HG03108 (cell line): ENCODE measurements around the gene RBP4.

Experiments used
- ATAC-seq: cut with Tn5 transposase; IDR thresholded peaks from one replicate; pipeline ENCODE4 v1.9.1; 2021; ENCODE audit warnings: moderate library complexity; ENCODE audit not compliant: unreplicated experiment

The RBP4 gene

DNA sequence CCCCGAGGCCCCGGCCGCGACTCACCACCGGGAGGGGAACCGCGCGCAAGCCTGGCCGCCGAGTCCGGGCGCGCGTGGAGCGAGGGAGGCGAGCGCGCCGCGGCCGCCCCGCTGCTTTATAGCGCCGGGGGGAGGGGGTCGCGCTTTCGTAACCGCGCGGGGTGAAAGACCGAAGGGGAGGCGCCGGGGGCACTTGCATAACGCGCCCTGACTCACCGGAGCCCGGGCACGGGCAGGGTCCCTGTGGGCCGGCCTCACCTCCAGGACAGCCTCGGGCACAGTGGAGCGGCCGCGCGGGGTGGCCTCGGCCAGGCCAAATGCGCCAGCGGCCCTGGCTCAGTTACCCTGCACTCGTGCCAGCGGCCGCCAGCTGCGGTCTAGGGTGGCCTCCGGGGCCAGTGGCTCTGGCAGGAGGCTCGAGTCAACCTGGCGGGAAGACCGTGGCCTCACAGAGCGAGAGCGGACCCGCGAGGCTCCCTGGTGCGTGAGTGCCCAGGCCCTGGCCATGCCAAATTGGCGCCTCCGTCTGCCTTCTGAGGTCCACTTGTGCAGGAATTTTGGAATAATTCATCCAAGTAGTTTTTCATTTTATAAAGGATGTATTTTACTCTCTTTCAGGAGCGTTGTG, at the start of gene RBP4:
Gene RBP4, minus strand, starts transcription at position 90 of the 628 bp plus-strand sequence. CDS start 207 bp downstream, outside the sequence.
- no peak for ATAC-seq

DNA sequence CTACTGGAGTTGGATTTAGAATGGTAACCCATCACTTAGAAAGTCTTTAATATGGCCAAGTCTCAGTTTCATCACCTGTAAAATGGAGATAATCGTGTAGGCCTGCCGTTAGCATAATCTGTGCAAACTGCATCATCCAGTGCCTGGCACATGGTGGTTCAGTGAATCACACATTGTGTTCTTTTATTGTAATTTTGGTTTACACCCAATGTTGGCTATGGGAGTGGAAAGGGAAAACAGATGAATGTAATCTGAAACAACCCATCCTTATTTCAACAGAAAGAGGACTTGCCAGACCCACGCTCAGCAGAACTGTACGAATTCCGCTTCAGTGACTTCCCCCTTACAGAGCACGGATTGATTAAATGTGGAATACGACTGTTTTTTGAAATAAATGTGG, 38.8 kb upstream of the RBP4 start:
- no peak for ATAC-seq

GRCh38 chr10:93630625-93631557, 29.9 kb upstream of the RBP4 start:
- no peak for ATAC-seq

DNA sequence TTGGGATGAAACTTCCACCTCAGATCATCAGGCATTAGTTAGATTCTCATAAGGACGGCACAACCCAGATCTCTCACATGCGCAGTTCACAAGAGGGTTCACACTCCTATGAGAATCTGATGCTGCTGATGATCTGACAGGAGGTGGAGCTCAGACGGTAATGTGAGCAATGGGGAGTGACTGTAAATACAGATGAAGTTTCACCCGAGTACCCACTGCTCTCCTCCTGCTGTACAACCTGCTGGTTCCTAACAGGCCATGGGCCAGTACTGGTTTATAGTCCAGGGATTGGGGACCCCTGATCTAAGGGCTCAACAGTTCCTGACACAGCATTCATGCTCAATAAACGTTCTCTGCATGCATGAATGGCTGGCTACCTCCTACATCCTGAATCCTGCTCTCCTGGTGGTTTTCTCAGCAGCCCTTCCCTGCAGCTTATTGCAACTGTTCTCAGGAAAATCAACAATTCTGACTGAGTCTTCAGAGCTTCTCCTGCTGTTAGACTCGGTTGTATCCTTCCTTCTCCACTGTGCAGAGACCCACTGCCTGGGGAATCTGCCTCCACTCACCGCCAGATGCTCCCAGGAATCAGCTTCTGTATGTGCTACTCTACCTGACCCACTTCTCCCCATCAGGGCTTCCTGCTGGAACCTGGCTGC, 28.7 kb upstream of the RBP4 start:
- no peak for ATAC-seq

- no peak for ATAC-seq
These were observed 27.8 kb upstream of the RBP4 start for GRCh38 chr10:93628858-93629257.

GRCh38 chr10:93622942-93623341, 21.9 kb upstream of the RBP4 start:
- ATAC-seq = no peak

DNA sequence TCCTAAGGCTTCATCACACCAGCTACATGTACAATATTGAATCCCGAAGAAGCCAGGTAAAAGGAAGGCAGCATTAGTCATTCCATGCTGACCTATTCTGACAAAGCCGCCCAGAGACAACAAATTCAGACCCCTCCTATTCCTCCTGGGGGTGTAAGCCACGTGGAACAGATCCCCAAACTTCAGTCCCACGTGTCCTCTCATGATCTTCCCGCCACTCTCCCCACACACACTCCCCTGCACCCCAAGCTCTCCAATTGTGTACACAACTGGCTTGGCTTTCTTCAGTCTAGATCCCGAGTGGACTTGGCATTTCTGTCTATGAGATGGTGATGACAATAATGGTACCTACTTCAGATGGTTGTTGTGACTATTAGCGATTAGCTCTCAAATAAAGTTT, 19.9 kb upstream of the RBP4 start:
- no peak for ATAC-seq

DNA sequence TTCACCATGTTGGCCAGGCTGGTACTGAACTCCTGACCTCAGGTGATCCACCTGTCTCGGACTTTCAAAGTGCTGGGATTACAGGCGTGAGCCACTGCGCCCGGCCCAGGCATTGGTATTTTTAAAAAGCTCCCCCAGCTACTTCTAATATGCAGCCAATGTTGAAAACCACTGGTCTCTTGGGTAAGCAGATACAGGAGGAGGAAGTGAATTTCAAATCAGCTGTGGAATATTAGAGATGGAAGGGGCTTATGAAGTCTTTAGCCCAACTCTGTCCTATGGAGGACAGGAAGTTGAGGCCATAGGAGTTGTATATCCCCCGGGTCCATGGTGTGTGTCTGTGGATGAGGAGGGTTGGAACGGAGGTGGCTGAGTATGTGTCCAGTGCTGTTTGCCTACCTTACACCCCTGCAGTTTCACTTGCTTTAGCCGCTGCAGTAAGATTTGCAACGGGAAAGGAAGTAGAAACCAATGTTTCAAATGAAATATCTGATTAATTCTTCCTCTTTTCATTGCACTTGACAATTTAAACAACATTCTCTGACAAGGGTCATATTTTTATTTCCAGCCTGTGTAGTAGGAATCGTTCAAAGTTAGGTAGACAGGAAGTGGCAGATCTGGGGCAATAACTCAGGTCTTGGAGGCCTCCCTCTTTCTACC, 14.7 kb upstream of the RBP4 start:
- no peak for ATAC-seq

DNA sequence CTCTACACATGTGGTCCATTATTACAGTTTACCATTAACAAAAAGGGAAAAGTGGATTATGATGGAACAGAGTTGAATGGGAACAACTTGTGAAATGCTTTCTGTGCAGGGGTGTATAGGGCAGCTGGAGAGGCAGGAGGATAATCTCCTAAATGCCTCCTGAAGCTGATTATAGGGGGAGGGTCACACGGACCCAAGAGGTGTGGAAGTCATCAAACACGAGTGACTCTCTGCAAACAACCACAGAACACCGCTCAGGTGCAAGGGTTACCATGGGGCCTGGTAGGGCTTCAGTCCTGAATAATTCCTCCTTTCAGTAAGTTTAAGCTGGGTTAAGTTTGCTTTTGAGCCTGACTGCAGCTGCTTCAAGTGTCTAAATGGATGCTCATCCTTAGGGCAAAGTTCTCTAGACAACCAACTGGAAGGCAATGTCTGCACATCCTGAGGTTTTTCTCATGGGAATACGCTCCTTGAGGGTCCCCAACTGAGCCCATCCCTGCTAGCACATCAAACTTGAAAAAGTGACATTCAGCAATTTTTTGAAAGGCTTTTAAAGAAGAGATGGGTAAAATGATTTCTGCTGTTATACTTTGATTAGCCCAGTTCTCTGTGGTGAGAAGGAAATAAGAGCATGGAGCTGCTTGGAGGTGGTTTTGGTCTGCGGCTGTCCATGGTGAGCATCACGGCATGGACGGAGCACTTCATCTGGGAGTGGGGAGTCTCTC, 13.2 kb upstream of the RBP4 start:
- ATAC-seq = no peak

- ATAC-seq = no peak
These were observed 12.1 kb upstream of the RBP4 start for GRCh38 chr10:93613126-93613525.

DNA sequence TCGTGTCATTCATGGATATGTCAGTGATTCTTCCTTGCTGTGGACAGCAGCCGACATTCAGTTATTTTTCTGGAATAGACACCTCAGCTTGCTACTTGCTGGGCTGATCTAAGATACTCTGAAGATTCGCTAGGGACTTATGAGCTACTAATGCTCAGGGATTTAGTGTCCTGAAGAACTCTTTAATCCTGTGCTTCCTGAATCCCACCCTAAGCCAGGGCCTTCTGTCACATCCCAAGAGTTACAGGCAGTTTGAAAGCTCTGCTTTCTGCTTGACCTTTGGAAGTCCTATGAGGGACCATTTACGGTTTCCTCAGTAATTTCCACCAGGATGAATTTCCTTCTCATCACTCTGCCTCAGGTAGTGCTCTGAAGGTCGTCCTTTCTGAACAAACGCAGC, 11.3 kb upstream of the RBP4 start, which contains the start of gene PDE6C:
Gene PDE6C, plus strand, starts transcription at position 227 of the 400 bp plus-strand sequence. CDS start 189 bp downstream, outside the sequence.
- ATAC-seq = no peak

DNA sequence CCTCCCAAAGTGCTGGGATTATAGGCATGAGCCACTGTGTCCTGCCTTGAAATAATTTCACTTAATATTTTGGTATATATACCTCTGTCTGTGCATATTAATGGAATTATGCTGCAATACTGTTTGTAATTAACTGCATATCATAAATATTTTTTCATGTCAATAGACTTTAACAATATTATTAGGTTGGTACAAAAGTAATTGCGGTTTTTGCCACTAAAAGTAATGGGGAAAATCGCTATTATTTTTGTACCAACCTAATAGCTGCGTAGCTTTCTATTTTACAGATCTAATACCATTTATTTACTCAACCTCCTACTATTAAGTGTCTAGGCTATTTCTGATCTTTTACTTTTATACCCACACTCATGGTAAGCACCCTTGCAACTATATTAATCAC, 7.4 kb upstream of the RBP4 start:
- no peak for ATAC-seq

- no peak for ATAC-seq
These were observed 3.1 kb upstream of the RBP4 start for GRCh38 chr10:93604146-93604545.

GRCh38 chr10:93603023-93603422, 2.0 kb upstream of the RBP4 start:
- ATAC-seq = no peak

- ATAC-seq = no peak
These were observed 733 bp upstream of the RBP4 start for GRCh38 chr10:93601774-93602162.

DNA sequence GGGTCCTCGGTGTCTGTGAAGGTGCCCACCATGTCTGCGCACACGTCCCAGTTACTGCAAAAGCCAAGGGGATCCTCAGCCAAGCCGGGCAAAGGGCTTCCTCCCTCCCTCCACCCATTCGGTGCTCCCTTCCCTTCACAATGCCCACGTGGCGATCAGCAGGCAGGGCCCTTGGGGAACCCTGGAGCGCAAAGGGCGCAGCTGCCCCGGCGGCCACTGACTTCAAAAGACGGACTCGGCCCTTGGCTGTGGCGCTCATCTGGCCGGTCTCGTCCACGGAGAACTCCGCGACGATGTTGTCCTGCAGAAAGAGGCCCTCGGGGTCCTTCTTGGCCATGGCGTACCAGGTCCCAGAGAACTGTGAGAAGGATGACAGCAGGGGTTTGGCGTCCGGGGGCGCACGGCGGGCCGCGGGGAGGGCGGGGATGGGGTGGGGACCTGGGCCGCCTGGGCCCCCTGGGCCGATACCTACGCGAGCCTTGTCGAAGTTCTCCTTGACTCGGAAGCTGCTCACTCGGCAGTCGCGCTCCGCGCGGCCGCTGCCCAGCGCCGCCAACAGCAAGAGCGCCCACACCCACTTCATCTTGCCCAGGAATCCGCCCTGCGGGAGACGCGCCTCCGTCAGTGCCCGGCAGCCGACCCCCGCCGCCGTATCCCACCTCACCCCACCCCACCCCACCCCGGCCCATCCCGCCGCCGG, 439 bp downstream of the RBP4 start:
- no peak for ATAC-seq

GRCh38 chr10:93599778-93600177, 1.3 kb downstream of the RBP4 start:
- ATAC-seq = no peak

DNA sequence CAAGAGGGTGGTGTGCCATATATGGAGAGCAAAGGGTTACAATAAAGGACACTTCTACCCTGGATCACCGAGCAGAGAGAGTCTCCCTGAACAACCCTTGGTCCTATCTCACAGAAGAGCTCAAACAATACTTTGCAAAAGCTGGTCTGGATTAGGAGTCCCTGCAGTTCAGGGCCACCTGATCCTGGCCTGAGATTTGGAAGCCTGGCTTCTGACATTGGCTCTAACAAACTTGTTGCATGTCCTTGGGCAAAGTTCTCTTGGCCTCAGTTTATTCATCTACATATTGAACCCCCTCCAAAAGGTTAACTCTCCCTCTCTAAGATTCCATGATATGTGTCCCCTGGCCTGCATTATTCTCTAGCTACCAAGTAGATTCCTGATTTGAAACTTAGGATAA, 1.7 kb downstream of the RBP4 start:
- no peak for ATAC-seq

DNA sequence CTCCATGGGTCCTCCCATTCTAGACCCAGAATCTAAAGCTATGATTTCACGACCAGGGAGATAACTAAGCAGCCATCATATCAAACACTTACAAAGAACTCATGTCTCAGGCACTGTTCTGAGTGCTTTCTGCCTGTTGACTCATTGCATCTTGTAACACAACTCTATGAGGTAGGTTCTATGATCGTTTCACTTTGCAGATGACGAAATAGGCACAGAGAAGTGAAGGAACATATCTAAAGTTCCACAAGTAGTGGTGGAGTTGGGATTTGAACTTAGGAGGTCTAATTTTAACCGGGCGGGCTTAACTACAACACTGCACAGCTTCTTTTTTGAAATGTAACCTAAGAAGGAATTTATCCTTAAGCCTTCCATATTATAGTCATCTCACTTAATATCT, 2.9 kb downstream of the RBP4 start:
- ATAC-seq = no peak

GRCh38 chr10:93597075-93597599, 3.9 kb downstream of the RBP4 start:
- no peak for ATAC-seq
